Measurements from ENCODE around the gene TRUB2. TPM values are rescaled to one million over a fixed set of nuclear protein-coding genes. Genes with fewer than 3 reads are reported as not detected.

TRUB2 gene
- total RNA-seq, 1 experiment from 2014 or later: 33.2 TPM

DNA sequence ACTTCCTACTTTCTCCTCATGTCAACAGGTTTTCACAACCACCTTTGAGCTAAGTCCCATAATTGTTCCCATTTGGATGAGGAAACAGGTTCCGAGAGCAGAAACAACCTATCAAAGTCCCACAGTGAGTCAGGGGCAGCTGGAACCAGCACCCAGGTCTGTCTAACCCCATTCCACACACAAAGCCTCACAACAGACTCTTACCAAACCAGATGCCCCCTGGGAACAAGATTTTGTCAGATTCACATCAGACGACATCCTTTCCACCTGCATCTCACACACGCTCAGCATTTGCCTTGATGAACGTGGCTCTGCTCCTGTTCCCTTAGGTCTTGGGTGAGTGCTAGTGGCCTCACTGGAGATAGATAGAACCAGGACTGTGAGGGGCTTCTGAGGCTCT lies 29.2 kb downstream of the TRUB2 start (continued):
- TF ChIP-seq, protein P1, sequence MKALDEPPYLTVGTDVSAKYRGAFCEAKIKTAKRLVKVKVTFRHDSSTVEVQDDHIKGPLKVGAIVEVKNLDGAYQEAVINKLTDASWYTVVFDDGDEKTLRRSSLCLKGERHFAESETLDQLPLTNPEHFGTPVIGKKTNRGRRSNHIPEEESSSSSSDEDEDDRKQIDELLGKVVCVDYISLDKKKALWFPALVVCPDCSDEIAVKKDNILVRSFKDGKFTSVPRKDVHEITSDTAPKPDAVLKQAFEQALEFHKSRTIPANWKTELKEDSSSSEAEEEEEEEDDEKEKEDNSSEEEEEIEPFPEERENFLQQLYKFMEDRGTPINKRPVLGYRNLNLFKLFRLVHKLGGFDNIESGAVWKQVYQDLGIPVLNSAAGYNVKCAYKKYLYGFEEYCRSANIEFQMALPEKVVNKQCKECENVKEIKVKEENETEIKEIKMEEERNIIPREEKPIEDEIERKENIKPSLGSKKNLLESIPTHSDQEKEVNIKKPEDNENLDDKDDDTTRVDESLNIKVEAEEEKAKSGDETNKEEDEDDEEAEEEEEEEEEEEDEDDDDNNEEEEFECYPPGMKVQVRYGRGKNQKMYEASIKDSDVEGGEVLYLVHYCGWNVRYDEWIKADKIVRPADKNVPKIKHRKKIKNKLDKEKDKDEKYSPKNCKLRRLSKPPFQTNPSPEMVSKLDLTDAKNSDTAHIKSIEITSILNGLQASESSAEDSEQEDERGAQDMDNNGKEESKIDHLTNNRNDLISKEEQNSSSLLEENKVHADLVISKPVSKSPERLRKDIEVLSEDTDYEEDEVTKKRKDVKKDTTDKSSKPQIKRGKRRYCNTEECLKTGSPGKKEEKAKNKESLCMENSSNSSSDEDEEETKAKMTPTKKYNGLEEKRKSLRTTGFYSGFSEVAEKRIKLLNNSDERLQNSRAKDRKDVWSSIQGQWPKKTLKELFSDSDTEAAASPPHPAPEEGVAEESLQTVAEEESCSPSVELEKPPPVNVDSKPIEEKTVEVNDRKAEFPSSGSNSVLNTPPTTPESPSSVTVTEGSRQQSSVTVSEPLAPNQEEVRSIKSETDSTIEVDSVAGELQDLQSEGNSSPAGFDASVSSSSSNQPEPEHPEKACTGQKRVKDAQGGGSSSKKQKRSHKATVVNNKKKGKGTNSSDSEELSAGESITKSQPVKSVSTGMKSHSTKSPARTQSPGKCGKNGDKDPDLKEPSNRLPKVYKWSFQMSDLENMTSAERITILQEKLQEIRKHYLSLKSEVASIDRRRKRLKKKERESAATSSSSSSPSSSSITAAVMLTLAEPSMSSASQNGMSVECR (CRISPR knock-in tag; IDR thresholded peaks at IDR 0.05; ENCODE audit: borderline replicate concordance): no peak
- TF ChIP-seq SP1 (CRISPR knock-in tag; conservative IDR thresholded peaks at IDR 0.05): no peak
- no peak for TF ChIP-seq ZNF416 (CRISPR knock-in tag; IDR thresholded peaks at IDR 0.05)
- TF ChIP-seq TP53 (CRISPR knock-in tag; IDR thresholded peaks at IDR 0.05): no peak
- no peak for TF ChIP-seq E2F4 (CRISPR knock-in tag; IDR thresholded peaks at IDR 0.05; ENCODE audit: borderline replicate concordance, low read depth)
- no peak for TF ChIP-seq ZBTB21 (CRISPR knock-in tag; IDR thresholded peaks at IDR 0.05; ENCODE audit: borderline replicate concordance)
- no peak for TF ChIP-seq EMX1 (CRISPR knock-in tag; IDR thresholded peaks at IDR 0.05)
- TF ChIP-seq, protein P2, sequence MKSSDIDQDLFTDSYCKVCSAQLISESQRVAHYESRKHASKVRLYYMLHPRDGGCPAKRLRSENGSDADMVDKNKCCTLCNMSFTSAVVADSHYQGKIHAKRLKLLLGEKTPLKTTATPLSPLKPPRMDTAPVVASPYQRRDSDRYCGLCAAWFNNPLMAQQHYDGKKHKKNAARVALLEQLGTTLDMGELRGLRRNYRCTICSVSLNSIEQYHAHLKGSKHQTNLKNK (CRISPR knock-in tag; IDR thresholded peaks at IDR 0.05): no peak
- TF ChIP-seq ZNF423 (CRISPR knock-in tag; IDR thresholded peaks at IDR 0.05): no peak

DNA sequence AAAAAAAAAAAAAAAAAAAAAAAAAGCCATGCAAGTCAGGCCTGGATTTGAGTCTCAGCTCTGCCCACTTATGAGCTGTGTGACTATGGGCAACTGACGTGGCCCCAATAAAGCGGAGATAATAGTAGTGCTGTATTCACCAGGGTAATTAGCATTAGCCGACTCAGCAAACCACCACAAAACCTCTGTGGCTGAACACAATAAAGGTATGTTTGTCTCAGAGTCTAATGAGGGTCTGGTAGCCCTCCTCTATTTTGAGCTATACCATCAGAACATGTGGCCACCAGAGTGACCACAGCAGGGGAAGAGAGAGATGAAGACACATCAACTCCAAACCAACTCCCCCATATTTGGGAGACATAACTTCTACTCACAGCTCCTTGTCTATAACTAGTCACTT lies 30.2 kb downstream of the TRUB2 start:
- no peaks in the 10 kb centered on the region for H3K4me1 Mint-ChIP-seq
- TF ChIP-seq, protein P3, sequence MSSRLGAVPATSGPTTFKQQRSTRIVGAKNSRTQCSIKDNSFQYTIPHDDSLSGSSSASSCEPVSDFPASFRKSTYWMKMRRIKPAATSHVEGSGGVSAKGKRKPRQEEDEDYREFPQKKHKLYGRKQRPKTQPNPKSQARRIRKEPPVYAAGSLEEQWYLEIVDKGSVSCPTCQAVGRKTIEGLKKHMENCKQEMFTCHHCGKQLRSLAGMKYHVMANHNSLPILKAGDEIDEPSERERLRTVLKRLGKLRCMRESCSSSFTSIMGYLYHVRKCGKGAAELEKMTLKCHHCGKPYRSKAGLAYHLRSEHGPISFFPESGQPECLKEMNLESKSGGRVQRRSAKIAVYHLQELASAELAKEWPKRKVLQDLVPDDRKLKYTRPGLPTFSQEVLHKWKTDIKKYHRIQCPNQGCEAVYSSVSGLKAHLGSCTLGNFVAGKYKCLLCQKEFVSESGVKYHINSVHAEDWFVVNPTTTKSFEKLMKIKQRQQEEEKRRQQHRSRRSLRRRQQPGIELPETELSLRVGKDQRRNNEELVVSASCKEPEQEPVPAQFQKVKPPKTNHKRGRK (CRISPR knock-in tag; IDR thresholded peaks at IDR 0.05; ENCODE audit: borderline replicate concordance): no peak
- TF ChIP-seq ATF1 (CRISPR knock-in tag; IDR thresholded peaks at IDR 0.05): no peak
- TF ChIP-seq NR1H2 (CRISPR knock-in tag; IDR thresholded peaks at IDR 0.05): no peak
- no peak for TF ChIP-seq FOXK1 (CRISPR knock-in tag; IDR thresholded peaks at IDR 0.05)
- no peak for TF ChIP-seq CREB1 (CRISPR knock-in tag; IDR thresholded peaks at IDR 0.05)
- TF ChIP-seq RORB (CRISPR knock-in tag; IDR thresholded peaks at IDR 0.05): no peak
- TF ChIP-seq, protein P1 (CRISPR knock-in tag; IDR thresholded peaks at IDR 0.05; ENCODE audit: borderline replicate concordance): no peak
- no peak for TF ChIP-seq ELF4 (CRISPR knock-in tag; IDR thresholded peaks at IDR 0.05; ENCODE audit: low read depth)
- no peak for TF ChIP-seq GABPB1 (CRISPR knock-in tag; IDR thresholded peaks at IDR 0.05)
- TF ChIP-seq, protein P4, sequence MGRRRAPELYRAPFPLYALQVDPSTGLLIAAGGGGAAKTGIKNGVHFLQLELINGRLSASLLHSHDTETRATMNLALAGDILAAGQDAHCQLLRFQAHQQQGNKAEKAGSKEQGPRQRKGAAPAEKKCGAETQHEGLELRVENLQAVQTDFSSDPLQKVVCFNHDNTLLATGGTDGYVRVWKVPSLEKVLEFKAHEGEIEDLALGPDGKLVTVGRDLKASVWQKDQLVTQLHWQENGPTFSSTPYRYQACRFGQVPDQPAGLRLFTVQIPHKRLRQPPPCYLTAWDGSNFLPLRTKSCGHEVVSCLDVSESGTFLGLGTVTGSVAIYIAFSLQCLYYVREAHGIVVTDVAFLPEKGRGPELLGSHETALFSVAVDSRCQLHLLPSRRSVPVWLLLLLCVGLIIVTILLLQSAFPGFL (CRISPR knock-in tag; IDR thresholded peaks at IDR 0.05; ENCODE audit: borderline replicate concordance): no peak
- no peak for TF ChIP-seq SOX15 (CRISPR knock-in tag; IDR thresholded peaks at IDR 0.05)
- no peak for TF ChIP-seq SP1 (CRISPR knock-in tag; conservative IDR thresholded peaks at IDR 0.05)
- no peak for TF ChIP-seq ZNF263 (CRISPR knock-in tag; IDR thresholded peaks at IDR 0.05; ENCODE audit: low read depth)
- TF ChIP-seq, protein P5, sequence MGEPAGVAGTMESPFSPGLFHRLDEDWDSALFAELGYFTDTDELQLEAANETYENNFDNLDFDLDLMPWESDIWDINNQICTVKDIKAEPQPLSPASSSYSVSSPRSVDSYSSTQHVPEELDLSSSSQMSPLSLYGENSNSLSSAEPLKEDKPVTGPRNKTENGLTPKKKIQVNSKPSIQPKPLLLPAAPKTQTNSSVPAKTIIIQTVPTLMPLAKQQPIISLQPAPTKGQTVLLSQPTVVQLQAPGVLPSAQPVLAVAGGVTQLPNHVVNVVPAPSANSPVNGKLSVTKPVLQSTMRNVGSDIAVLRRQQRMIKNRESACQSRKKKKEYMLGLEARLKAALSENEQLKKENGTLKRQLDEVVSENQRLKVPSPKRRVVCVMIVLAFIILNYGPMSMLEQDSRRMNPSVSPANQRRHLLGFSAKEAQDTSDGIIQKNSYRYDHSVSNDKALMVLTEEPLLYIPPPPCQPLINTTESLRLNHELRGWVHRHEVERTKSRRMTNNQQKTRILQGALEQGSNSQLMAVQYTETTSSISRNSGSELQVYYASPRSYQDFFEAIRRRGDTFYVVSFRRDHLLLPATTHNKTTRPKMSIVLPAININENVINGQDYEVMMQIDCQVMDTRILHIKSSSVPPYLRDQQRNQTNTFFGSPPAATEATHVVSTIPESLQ (CRISPR knock-in tag; IDR thresholded peaks at IDR 0.05): no peak
- no peak for TF ChIP-seq FOXJ3 (CRISPR knock-in tag; IDR thresholded peaks at IDR 0.05; ENCODE audit: borderline replicate concordance)
- ATAC-seq (no peak), DNase-seq (ENCODE audit: low spot score) (no peak)
- no peak overlapping the region for H3K4me3 Mint-ChIP-seq
- H3K27ac Mint-ChIP-seq: no peak overlapping the region
- H3K36me3 Mint-ChIP-seq: peaks cover 8% of the 10 kb centered on the region
- no peaks in the 10 kb centered on the region for H3K9me3 Mint-ChIP-seq
- ChIA-PET CTCF (interaction anchor here (0.6 to 2.2 kb wide), 6 partner anchors 8 to 260 kb away, joined by 3 to 7 read pairs (median 4); partner anchors contain the start of genes CERCAM and SPTAN1), POLR2A (interaction anchor here (0.6 kb wide), 1 partner anchor 11 kb away, joined by 3 read pairs; no protein-coding TSS in a partner anchor)
- H3K27me3 Mint-ChIP-seq (ENCODE audit: low read depth): no peaks in the 10 kb centered on the region
